IMR-90 (cell line): ENCODE measurements around the gene GBF1. TPM values are rescaled to one million over a fixed set of nuclear protein-coding genes. Genes with fewer than 3 reads are reported as not detected.

ENCODE experiments used
- ATAC-seq: fragments of 200-7000 bp; cut with Tn5 transposase; 2 replicates; pipeline ENCODE4 v1.9.1; 2020; ENCODE audit warnings: low read depth, mild to moderate bottlenecking, moderate library complexity
- BruUV-seq: library from RNA; stranded (reverse); fragments of 400-500 nt; replicated peaks from 2 replicates; lab custom pipeline; 2021; lab: Mats Ljungman, UMichigan
- CTCF ChIA-PET: fragments of 300-600 bp; formaldehyde crosslinking; extraction: SDS; loops from one replicate; lab custom pipeline; 2021; ENCODE audit warnings: antibody characterized with exemption; lab: Yijun Ruan, JAX
- POLR2A ChIA-PET: fragments of 300-600 bp; sonication (Branson Sonifier 250); formaldehyde crosslinking; loops from one replicate; lab custom pipeline; 2022; ENCODE audit warnings: antibody characterized with exemption; ENCODE audit not compliant: unreplicated experiment; lab: Charles Lee
- DNase-seq: peaks from one replicate; pipeline ENCODE4 v3.0.0; 2013
- H2AFZ ChIP-seq: replicated peaks from 2 replicates; pipeline ENCODE3; 2013; ENCODE audit warnings: low read length, mild to moderate bottlenecking; ENCODE audit not compliant: poor library complexity
- H2AK5ac ChIP-seq: 2 replicates; pipeline ENCODE4 v1.6.1; 2013; ENCODE audit warnings: low read depth, low read length, inconsistent platforms
- H2AK9ac ChIP-seq: replicated peaks from 2 replicates; pipeline ENCODE3; 2013; ENCODE audit warnings: mild to moderate bottlenecking, low read depth, low read length, moderate library complexity; ENCODE audit not compliant: poor library complexity
- H2BK120ac ChIP-seq: 2 replicates; pipeline ENCODE4 v1.6.1; 2013; ENCODE audit warnings: low read depth, low read length, inconsistent platforms
- H2BK15ac ChIP-seq: 3 replicates; pipeline ENCODE4 v1.6.1; 2013; ENCODE audit warnings: low read depth, low read length, inconsistent platforms
- H2BK20ac ChIP-seq: 2 replicates; pipeline ENCODE4 v1.6.1; 2013; ENCODE audit warnings: low read depth, mild to moderate bottlenecking, inconsistent platforms, low read length, moderate library complexity
- H2BK5ac ChIP-seq: 2 replicates; pipeline ENCODE4 v1.6.1; 2013; ENCODE audit warnings: mild to moderate bottlenecking, low read depth, low read length, inconsistent platforms; ENCODE audit not compliant: poor library complexity, severe bottlenecking
- H3K14ac ChIP-seq: replicated peaks from 2 replicates; pipeline ENCODE4 v1.6.1; 2013; ENCODE audit warnings: low read depth, low read length, inconsistent platforms
- H3K18ac ChIP-seq: 2 replicates; pipeline ENCODE4 v1.6.1; 2013; ENCODE audit warnings: low read depth, low read length, control low read depth
- H3K23ac ChIP-seq: 2 replicates; pipeline ENCODE4 v1.6.1; 2013; ENCODE audit warnings: low read depth, low read length, inconsistent platforms
- H3K27ac ChIP-seq: 2 replicates; pipeline ENCODE4 v1.5.1; 2013; ENCODE audit warnings: mild to moderate bottlenecking, control low read depth, low read length; ENCODE audit not compliant: insufficient read depth
- H3K27me3 ChIP-seq: 2 replicates; pipeline ENCODE4 v1.6.1; 2013; ENCODE audit warnings: low read length; ENCODE audit not compliant: control insufficient read depth, insufficient read depth
- H3K36me3 ChIP-seq: 2 replicates; pipeline ENCODE4 v1.6.1; 2013; ENCODE audit warnings: low read length, mixed read lengths; ENCODE audit not compliant: control insufficient read depth, insufficient read depth
- H3K4ac ChIP-seq: 2 replicates; pipeline ENCODE4 v1.6.1; 2013; ENCODE audit warnings: low read depth, low read length, inconsistent platforms
- H3K4me1 ChIP-seq: 2 replicates; pipeline ENCODE4 v1.6.1; 2013; ENCODE audit warnings: low read length, mixed read lengths; ENCODE audit not compliant: control insufficient read depth, insufficient read depth
- H3K4me2 ChIP-seq: 2 replicates; pipeline ENCODE4 v1.6.1; 2013; ENCODE audit warnings: low read depth, mild to moderate bottlenecking, control low read depth, low read length, moderate library complexity
- H3K4me3 ChIP-seq: 2 replicates; pipeline ENCODE4 v1.5.1; 2013; ENCODE audit warnings: low read depth, mild to moderate bottlenecking, control low read depth, low read length, moderate library complexity; ENCODE audit not compliant: insufficient read depth
- H3K56ac ChIP-seq: 2 replicates; pipeline ENCODE4 v1.6.1; 2013; ENCODE audit warnings: low read length, inconsistent platforms; ENCODE audit not compliant: insufficient read depth; ENCODE audit errors: extremely low read depth
- H3K79me1 ChIP-seq, 2 experiments: 2 replicates each; pipeline ENCODE4 v1.6.1; 2013; ENCODE audit warnings: low read length in 2 of 2, inconsistent platforms in 1 of 2, low read depth in 1 of 2
- H3K9ac ChIP-seq: 2 replicates; pipeline ENCODE4 v1.6.1; 2013; ENCODE audit warnings: low read depth, low read length, control low read depth
- H3K9me1 ChIP-seq: 2 replicates; pipeline ENCODE4 v1.6.1; 2013; ENCODE audit warnings: low read length, inconsistent platforms; ENCODE audit not compliant: insufficient read depth
- H3K9me3 ChIP-seq: 2 replicates; pipeline ENCODE4 v1.6.1; 2013; ENCODE audit warnings: low read length; ENCODE audit not compliant: control insufficient read depth, insufficient read depth
- H4K20me1 ChIP-seq: 2 replicates; pipeline ENCODE4 v1.6.1; 2013; ENCODE audit warnings: low read length, inconsistent platforms; ENCODE audit not compliant: insufficient read depth
- H4K5ac ChIP-seq: 2 replicates; pipeline ENCODE4 v1.6.1; 2013; ENCODE audit warnings: mild to moderate bottlenecking, low read depth, low read length, control low read depth
- H4K8ac ChIP-seq, 2 experiments: 2 replicates each; pipeline ENCODE4 v1.6.1; 2013; ENCODE audit warnings: low read depth in 2 of 2, low read length in 2 of 2, control low read depth in 1 of 2, inconsistent platforms in 1 of 2
- H4K91ac ChIP-seq: 2 replicates; pipeline ENCODE4 v1.6.1; 2013; ENCODE audit warnings: low read depth, low read length, inconsistent platforms; ENCODE audit not compliant: insufficient read depth
- BHLHE40 ChIP-seq: fragments of 150-350 bp; IDR thresholded peaks from 2 replicates; pipeline ENCODE4 v1.6.1; 2016; ENCODE audit warnings: mild to moderate bottlenecking, low read depth, low read length
- FOS ChIP-seq: fragments of 150-350 bp; IDR thresholded peaks from 2 replicates; pipeline ENCODE4 v1.6.1; 2016; ENCODE audit warnings: low read depth, low read length
- MAFK ChIP-seq: IDR thresholded peaks from 2 replicates; pipeline ENCODE4 v1.6.1; 2012; ENCODE audit warnings: low read depth, low read length, improper control_type of control experiment
- MAZ ChIP-seq: IDR thresholded peaks from 2 replicates; pipeline ENCODE4 v1.6.1; 2012; ENCODE audit warnings: low read depth, mild to moderate bottlenecking, low read length, improper control_type of control experiment, moderate library complexity, borderline replicate concordance
- RAD21 ChIP-seq: IDR thresholded peaks from 2 replicates; pipeline ENCODE4 v1.6.1; 2012; ENCODE audit warnings: low read length, improper control_type of control experiment
- RFX5 ChIP-seq: IDR thresholded peaks from 2 replicates; pipeline ENCODE4 v1.8.0; 2012; ENCODE audit warnings: low read depth, mild to moderate bottlenecking, low read length, moderate library complexity
- SMC3 ChIP-seq: fragments of 150-350 bp; IDR thresholded peaks from 2 replicates; pipeline ENCODE4 v1.6.1; 2016; ENCODE audit warnings: low read depth, mild to moderate bottlenecking, antibody characterized with exemption, low read length, moderate library complexity
- WGBS, 2 experiments: methylation state at CpG; one replicate each; pipeline versions ENCODE4 v1.1.5 to v1.1.7; 2013; ENCODE audit warnings: missing lambda C conversion rate in 2 of 2; ENCODE audit not compliant: insufficient read length in 1 of 2; ENCODE audit errors: extremely low coverage in 2 of 2; 5-methylcytosine and 5-hydroxymethylcytosine counted together
- dilution Hi-C: fragments of 300-500 bp; cut with HindIII; formaldehyde crosslinking; loops from one replicate; pipeline ENCODE4 v1.14.3; 2018; ENCODE audit warnings: low sequenced_read_pairs; ENCODE audit not compliant: unreplicated experiment
- in situ Hi-C: fragments of 300-500 bp; cut with MboI; formaldehyde crosslinking; loops from 3 replicates; pipeline ENCODE4 v1.14.3; 2019; ENCODE audit warnings: low sequenced_read_pairs, inconsistent platforms, mixed read lengths
- intact Hi-C: fragments of 100-400 bp; cut with micrococcal nuclease; formaldehyde crosslinking; loops from 2 replicates; pipeline ENCODE4 v1.10.0; 2022
- polyA plus RNA-seq, 3 experiments: library from polyadenylated mRNA; depleted of rRNA; stranded (reverse); fragments of >200 nt; gene quantifications; 2 replicates each; pipeline ENCODE4 v1.2.3, GENCODE V29; 2012; ENCODE audit warnings: low replicate concordance in 1 of 3
- total RNA-seq: library from RNA; depleted of rRNA; stranded (reverse); fragments of >200 nt; gene quantifications from 2 replicates; pipeline ENCODE4 v1.2.3, GENCODE V29; 2012
- TF ChIP-seq, protein P1 (sequence below): fragments of 150-350 bp; IDR thresholded peaks from 2 replicates; pipeline ENCODE4 v1.6.1; 2017; ENCODE audit warnings: mild to moderate bottlenecking, antibody characterized with exemption, low read length, low read depth

Gene GBF1
- total and polyA plus RNA-seq, 2 of the 4 experiments (the other 2 are of a cell fraction) = 38.7 to 40.1 TPM

DNA sequence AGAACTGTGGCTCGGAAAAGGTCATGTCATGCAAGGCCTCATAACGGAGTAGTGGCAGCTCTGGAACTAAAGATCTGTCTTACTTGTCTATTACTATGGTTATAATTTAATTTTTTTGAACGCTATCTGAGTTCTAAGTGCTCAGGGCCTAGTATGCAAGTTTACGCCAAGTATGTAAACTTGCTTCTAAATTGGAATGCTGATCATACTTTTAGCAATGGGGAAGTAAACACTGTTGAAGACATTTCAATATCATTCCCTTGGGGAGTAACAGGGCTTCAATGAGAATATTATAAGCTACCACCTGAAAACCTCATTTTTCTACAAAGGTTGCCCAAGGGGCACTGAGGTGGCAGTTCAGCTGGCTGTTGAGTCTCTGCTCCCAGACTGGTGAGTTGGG, 80.7 kb downstream of the GBF1 start:
- Histone ChIP-seq H3K79me1 (peaks cover 48 to 82% of the 10 kb centered on the region in 2 experiments), H3K4me3 (no peak overlapping the region), H3K36me3 (peaks cover 6% of the 10 kb centered on the region), H3K27me3 (no peaks in the 10 kb centered on the region), H3K9me1 (peaks cover 26% of the 10 kb centered on the region), H3K56ac (no peak overlapping the region), H4K8ac (no peak overlapping the region), H4K5ac (no peak overlapping the region), H4K91ac (no peak overlapping the region), H2AK5ac (no peak overlapping the region), H3K9ac (no peak overlapping the region), H2BK20ac (no peak overlapping the region), H3K27ac (no peak overlapping the region), H2AFZ (no peak overlapping the region), H3K9me3 (no peaks in the 10 kb centered on the region), H3K18ac (no peak overlapping the region), H3K14ac (no peak overlapping the region), H3K4ac (no peak overlapping the region), H2BK120ac (no peak overlapping the region), H4K20me1 (peaks cover 59% of the 10 kb centered on the region), H3K4me2 (peak overlapping the region; percentile 58), H2BK15ac (no peak overlapping the region), H3K4me1 (peaks cover 14% of the 10 kb centered on the region), H2AK9ac (no peak overlapping the region), H2BK5ac (no peak overlapping the region), H3K23ac (no peak overlapping the region)
- POLR2A ChIA-PET = no interaction called here
- TF ChIP-seq SMC3 = no peak
- no peak for TF ChIP-seq FOS
- no peak for TF ChIP-seq MAZ
- TF ChIP-seq RAD21 = no peak
- no peak for TF ChIP-seq BHLHE40
- no peak for TF ChIP-seq RFX5
- TF ChIP-seq, protein P1, sequence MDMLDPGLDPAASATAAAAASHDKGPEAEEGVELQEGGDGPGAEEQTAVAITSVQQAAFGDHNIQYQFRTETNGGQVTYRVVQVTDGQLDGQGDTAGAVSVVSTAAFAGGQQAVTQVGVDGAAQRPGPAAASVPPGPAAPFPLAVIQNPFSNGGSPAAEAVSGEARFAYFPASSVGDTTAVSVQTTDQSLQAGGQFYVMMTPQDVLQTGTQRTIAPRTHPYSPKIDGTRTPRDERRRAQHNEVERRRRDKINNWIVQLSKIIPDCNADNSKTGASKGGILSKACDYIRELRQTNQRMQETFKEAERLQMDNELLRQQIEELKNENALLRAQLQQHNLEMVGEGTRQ = no peak
- no peak for TF ChIP-seq MAFK
- DNase-seq (no peak), ATAC-seq (peak; percentile 53)
- no TSS peak for BruUV-seq
- no CpG with 5 or more reads among the region's 4 CpGs for WGBS, 2 experiments
- in situ Hi-C loops = no loop called here
- intact Hi-C loops = no loop called here
- dilution Hi-C loops = no loop called here
- CTCF ChIA-PET = interaction anchor here (1.0 kb wide), 2 partner anchors 9 to 96 kb away, joined by 3 read pairs; no protein-coding TSS in a partner anchor
